ENCODE data around the gene ABCA3.

Gene ABCA3

GRCh38 chr16:2308089-2308962 is 32.2 kb downstream of the ABCA3 start:
- DNase-seq (ENCODE audit: low spot score) = no peak

GRCh38 chr16:2299915-2300192 is 40.7 kb downstream of the ABCA3 start:
- DNase-seq (ENCODE audit: low spot score) = no peak

- DNase-seq (ENCODE audit: low spot score) = no peak
These were observed 41.2 kb downstream of the ABCA3 start for GRCh38 chr16:2299121-2299914.

GRCh38 chr16:2298621-2299020 is 41.9 kb downstream of the ABCA3 start:
- no peak for DNase-seq (ENCODE audit: low spot score)

GRCh38 chr16:2297506-2297860 is 43.0 kb downstream of the ABCA3 start:
- DNase-seq (ENCODE audit: low spot score) = no peak

GRCh38 chr16:2296661-2297505 is 43.6 kb downstream of the ABCA3 start:
- peak; percentile 54 for DNase-seq (ENCODE audit: low spot score)

- no peak for DNase-seq (ENCODE audit: low spot score)
These were observed 45.3 kb downstream of the ABCA3 start for GRCh38 chr16:2295056-2295798.

GRCh38 chr16:2292221-2292620 is 48.3 kb downstream of the ABCA3 start:
- no peak for DNase-seq (ENCODE audit: low spot score)

GRCh38 chr16:2289282-2289681 is 51.2 kb downstream of the ABCA3 start:
- DNase-seq (ENCODE audit: low spot score) = no peak

GRCh38 chr16:2288726-2289125 is 51.8 kb downstream of the ABCA3 start:
- DNase-seq (ENCODE audit: low spot score) = no peak

GRCh38 chr16:2287916-2288547 is 52.5 kb downstream of the ABCA3 start:
- DNase-seq (ENCODE audit: low spot score) = no peak

GRCh38 chr16:2286550-2286949 is 54.0 kb downstream of the ABCA3 start:
- DNase-seq (ENCODE audit: low spot score) = no peak

GRCh38 chr16:2285731-2286191 is 54.8 kb downstream of the ABCA3 start:
- DNase-seq (ENCODE audit: low spot score) = no peak

GRCh38 chr16:2284797-2285576 is 55.5 kb downstream of the ABCA3 start:
- DNase-seq (ENCODE audit: low spot score) = no peak

- no peak for DNase-seq (ENCODE audit: low spot score)
These were observed 56.3 kb downstream of the ABCA3 start for GRCh38 chr16:2284001-2284770.

GRCh38 chr16:2282866-2283555 is 57.5 kb downstream of the ABCA3 start:
- DNase-seq (ENCODE audit: low spot score) = peak; percentile 24

GRCh38 chr16:2282262-2282661 is 58.3 kb downstream of the ABCA3 start:
- no peak for DNase-seq (ENCODE audit: low spot score)

GRCh38 chr16:2280981-2281542 is 59.5 kb downstream of the ABCA3 start:
- DNase-seq (ENCODE audit: low spot score) = peak; percentile 15

- DNase-seq (ENCODE audit: low spot score) = no peak
These were observed 60.1 kb downstream of the ABCA3 start for GRCh38 chr16:2280461-2280860.
